Neural cell (in vitro differentiated cells): ENCODE data around the gene MSLN. TPM values are rescaled to one million over a fixed set of nuclear protein-coding genes. Genes with fewer than 3 reads are reported as not detected.
A peak's percentile ranks its signal among the peaks of the same experiment; 100 is the strongest.

Experiments used
- H2AFZ ChIP-seq: fragments of 200-600, 300-800 bp; sonication (generic), shearing (Covaris generic); 2 replicates; pipeline ENCODE4 v1.6.0; 2014; ENCODE audit warnings: low read depth, mild to moderate bottlenecking, antibody characterized with exemption, low read length, moderate library complexity
- H3F3A ChIP-seq: fragments of 200-600 bp; shearing (Covaris generic); 2 replicates; pipeline ENCODE4 v1.6.1; 2016; ENCODE audit warnings: mild to moderate bottlenecking, moderate library complexity, mixed read lengths, antibody characterized with exemption, low read length; ENCODE audit not compliant: insufficient read depth, poor library complexity, severe bottlenecking
- H3K27ac ChIP-seq: fragments of 200-600, 300-800 bp; sonication (generic), shearing (Covaris generic); 2 replicates; pipeline ENCODE4 v1.5.1; 2014; ENCODE audit warnings: mild to moderate bottlenecking, low read length, moderate library complexity
- H3K27me3 ChIP-seq: fragments of 300-800, 200-600 bp; sonication (generic), shearing (Covaris generic); 2 replicates; pipeline ENCODE4 v1.6.0; 2014; ENCODE audit warnings: mild to moderate bottlenecking, low read depth, low read length, moderate library complexity; ENCODE audit not compliant: insufficient read depth
- H3K36me3 ChIP-seq: fragments of 300-800, 200-600 bp; sonication (generic), shearing (Covaris generic); 2 replicates; pipeline ENCODE4 v1.5.1; 2014; ENCODE audit warnings: mild to moderate bottlenecking, antibody characterized with exemption, low read length, moderate library complexity; ENCODE audit not compliant: insufficient read depth
- H3K4me2 ChIP-seq: fragments of 300-800, 200-600 bp; sonication (generic), shearing (Covaris generic); 2 replicates; pipeline ENCODE4 v1.6.0; 2014; ENCODE audit warnings: mild to moderate bottlenecking, low read length
- H3K4me3 ChIP-seq: fragments of 300-800, 200-600 bp; sonication (generic), shearing (Covaris generic); 2 replicates; pipeline ENCODE4 v1.5.1; 2014; ENCODE audit warnings: mild to moderate bottlenecking, low read length, moderate library complexity
- H3K79me2 ChIP-seq: fragments of 200-600 bp; shearing (Covaris generic); replicated peaks from 2 replicates; pipeline ENCODE4 v1.6.0; 2014; ENCODE audit warnings: mild to moderate bottlenecking, low read length, moderate library complexity; ENCODE audit not compliant: insufficient read depth
- H3K9ac ChIP-seq: fragments of 300-800, 200-600 bp; sonication (generic), shearing (Covaris generic); 2 replicates; pipeline ENCODE4 v1.6.1; 2016; ENCODE audit warnings: mild to moderate bottlenecking, low read length, mixed read lengths
- H3K9me2 ChIP-seq: fragments of 200-600 bp; shearing (Covaris generic); 2 replicates; pipeline ENCODE4 v1.6.1; 2016; ENCODE audit warnings: mild to moderate bottlenecking, low read length, mixed read lengths; ENCODE audit not compliant: insufficient read depth
- H3K9me3 ChIP-seq: fragments of 200-600, 300-800 bp; sonication (generic), shearing (Covaris generic); 2 replicates; pipeline ENCODE4 v1.6.1; 2016; ENCODE audit warnings: mild to moderate bottlenecking, mixed run types, low read length, moderate library complexity, mixed read lengths
- H4K20me1 ChIP-seq: fragments of 200-600 bp; shearing (Covaris generic); 2 replicates; pipeline ENCODE4 v1.6.1; 2016; ENCODE audit warnings: mild to moderate bottlenecking, mixed run types; ENCODE audit not compliant: insufficient read depth
- EP300 ChIP-seq: fragments of 450-650 bp; conservative IDR thresholded peaks from 2 replicates; pipeline ENCODE4 v1.6.1; 2014; ENCODE audit warnings: antibody characterized with exemption, mild to moderate bottlenecking, moderate library complexity; ENCODE audit not compliant: poor library complexity, severe bottlenecking
- EZH2 ChIP-seq: fragments of 200-600, 300-800 bp; shearing (Covaris generic), sonication (generic); IDR thresholded peaks from 2 replicates; pipeline ENCODE4 v1.6.1; 2014; ENCODE audit warnings: antibody characterized with exemption, low read length, borderline replicate concordance, mild to moderate bottlenecking; ENCODE audit not compliant: insufficient read depth, poor library complexity, severe bottlenecking
- MXI1 ChIP-seq: fragments of 450-650 bp; conservative IDR thresholded peaks from 2 replicates; pipeline ENCODE4 v1.6.1; 2014; ENCODE audit warnings: antibody characterized with exemption, mild to moderate bottlenecking; ENCODE audit not compliant: poor library complexity, severe bottlenecking
- POLR2AphosphoS5 ChIP-seq: IDR thresholded peaks from 2 replicates; pipeline ENCODE4 v1.6.1; 2012
- RAD21 ChIP-seq: fragments of 450-650 bp; conservative IDR thresholded peaks from 2 replicates; pipeline ENCODE4 v1.6.1; 2014; ENCODE audit warnings: antibody characterized with exemption, mild to moderate bottlenecking, moderate library complexity
- SMC3 ChIP-seq: fragments of 450-650 bp; conservative IDR thresholded peaks from 2 replicates; pipeline ENCODE4 v1.6.1; 2014; ENCODE audit warnings: antibody characterized with exemption, mild to moderate bottlenecking, moderate library complexity; ENCODE audit not compliant: poor library complexity
- TAF1 ChIP-seq: IDR thresholded peaks from 2 replicates; pipeline ENCODE4 v1.6.1; 2012; ENCODE audit warnings: low read depth
- polyA plus RNA-seq: library from polyadenylated mRNA; depleted of rRNA; stranded (reverse); fragments of >200 nt; gene quantifications from 2 replicates; pipeline ENCODE4 v1.2.3, GENCODE V29; 2014
- TF ChIP-seq, protein P1 (sequence below): IDR thresholded peaks from 2 replicates; pipeline ENCODE4 v1.6.1; 2012; ENCODE audit warnings: borderline replicate concordance
- TF ChIP-seq, protein P2 (sequence below): fragments of 450-650 bp; IDR thresholded peaks from 2 replicates; pipeline ENCODE4 v1.5.1; 2014; ENCODE audit warnings: antibody characterized with exemption, mild to moderate bottlenecking, moderate library complexity; ENCODE audit not compliant: poor library complexity, severe bottlenecking

Gene MSLN
- polyA plus RNA-seq, 1 donor from 2014 or later: 0.63 TPM

DNA sequence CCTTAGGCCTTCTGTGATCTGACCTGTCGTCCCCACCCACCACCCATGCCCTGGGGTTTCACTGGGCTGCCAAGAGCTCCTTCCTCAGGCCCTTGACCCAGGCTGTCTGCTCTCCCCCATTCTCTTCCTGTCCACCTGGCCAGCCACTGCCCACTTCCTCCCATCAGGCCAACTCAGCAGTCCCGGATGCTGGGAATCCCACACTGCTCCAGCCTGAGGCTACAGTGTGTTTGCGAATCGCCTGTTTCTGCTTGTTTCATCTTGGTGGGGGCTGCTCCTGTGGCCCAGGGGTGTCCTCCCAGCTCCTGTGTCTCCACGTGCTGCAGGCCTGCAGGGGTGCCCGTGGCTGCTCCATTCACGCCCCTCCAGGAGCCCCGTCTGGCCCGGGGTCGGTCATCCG lies 46.5 kb upstream of the MSLN start:
- Histone ChIP-seq H4K20me1 (no peaks in the 10 kb centered on the region), H3K9me2 (no peaks in the 10 kb centered on the region), H3K79me2 (peaks cover 21% of the 10 kb centered on the region), H3K9ac (no peak overlapping the region), H3K9me3 (no peaks in the 10 kb centered on the region), H3K4me3 (no peak overlapping the region), H3K27me3 (no peaks in the 10 kb centered on the region), H3K27ac (no peak overlapping the region), H3F3A (peaks cover 5% of the 10 kb centered on the region), H3K36me3 (no peaks in the 10 kb centered on the region), H2AFZ (no peak overlapping the region), H3K4me2 (no peak overlapping the region)
- TF ChIP-seq TAF1 (no peak), MXI1 (no peak), EZH2 (no peak), POLR2AphosphoS5 (no peak), SMC3 (no peak), RAD21 (no peak), EP300 (no peak)
- TF ChIP-seq, protein P1, sequence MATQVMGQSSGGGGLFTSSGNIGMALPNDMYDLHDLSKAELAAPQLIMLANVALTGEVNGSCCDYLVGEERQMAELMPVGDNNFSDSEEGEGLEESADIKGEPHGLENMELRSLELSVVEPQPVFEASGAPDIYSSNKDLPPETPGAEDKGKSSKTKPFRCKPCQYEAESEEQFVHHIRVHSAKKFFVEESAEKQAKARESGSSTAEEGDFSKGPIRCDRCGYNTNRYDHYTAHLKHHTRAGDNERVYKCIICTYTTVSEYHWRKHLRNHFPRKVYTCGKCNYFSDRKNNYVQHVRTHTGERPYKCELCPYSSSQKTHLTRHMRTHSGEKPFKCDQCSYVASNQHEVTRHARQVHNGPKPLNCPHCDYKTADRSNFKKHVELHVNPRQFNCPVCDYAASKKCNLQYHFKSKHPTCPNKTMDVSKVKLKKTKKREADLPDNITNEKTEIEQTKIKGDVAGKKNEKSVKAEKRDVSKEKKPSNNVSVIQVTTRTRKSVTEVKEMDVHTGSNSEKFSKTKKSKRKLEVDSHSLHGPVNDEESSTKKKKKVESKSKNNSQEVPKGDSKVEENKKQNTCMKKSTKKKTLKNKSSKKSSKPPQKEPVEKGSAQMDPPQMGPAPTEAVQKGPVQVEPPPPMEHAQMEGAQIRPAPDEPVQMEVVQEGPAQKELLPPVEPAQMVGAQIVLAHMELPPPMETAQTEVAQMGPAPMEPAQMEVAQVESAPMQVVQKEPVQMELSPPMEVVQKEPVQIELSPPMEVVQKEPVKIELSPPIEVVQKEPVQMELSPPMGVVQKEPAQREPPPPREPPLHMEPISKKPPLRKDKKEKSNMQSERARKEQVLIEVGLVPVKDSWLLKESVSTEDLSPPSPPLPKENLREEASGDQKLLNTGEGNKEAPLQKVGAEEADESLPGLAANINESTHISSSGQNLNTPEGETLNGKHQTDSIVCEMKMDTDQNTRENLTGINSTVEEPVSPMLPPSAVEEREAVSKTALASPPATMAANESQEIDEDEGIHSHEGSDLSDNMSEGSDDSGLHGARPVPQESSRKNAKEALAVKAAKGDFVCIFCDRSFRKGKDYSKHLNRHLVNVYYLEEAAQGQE: no peak
- TF ChIP-seq, protein P2, sequence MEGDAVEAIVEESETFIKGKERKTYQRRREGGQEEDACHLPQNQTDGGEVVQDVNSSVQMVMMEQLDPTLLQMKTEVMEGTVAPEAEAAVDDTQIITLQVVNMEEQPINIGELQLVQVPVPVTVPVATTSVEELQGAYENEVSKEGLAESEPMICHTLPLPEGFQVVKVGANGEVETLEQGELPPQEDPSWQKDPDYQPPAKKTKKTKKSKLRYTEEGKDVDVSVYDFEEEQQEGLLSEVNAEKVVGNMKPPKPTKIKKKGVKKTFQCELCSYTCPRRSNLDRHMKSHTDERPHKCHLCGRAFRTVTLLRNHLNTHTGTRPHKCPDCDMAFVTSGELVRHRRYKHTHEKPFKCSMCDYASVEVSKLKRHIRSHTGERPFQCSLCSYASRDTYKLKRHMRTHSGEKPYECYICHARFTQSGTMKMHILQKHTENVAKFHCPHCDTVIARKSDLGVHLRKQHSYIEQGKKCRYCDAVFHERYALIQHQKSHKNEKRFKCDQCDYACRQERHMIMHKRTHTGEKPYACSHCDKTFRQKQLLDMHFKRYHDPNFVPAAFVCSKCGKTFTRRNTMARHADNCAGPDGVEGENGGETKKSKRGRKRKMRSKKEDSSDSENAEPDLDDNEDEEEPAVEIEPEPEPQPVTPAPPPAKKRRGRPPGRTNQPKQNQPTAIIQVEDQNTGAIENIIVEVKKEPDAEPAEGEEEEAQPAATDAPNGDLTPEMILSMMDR: no peak

DNA sequence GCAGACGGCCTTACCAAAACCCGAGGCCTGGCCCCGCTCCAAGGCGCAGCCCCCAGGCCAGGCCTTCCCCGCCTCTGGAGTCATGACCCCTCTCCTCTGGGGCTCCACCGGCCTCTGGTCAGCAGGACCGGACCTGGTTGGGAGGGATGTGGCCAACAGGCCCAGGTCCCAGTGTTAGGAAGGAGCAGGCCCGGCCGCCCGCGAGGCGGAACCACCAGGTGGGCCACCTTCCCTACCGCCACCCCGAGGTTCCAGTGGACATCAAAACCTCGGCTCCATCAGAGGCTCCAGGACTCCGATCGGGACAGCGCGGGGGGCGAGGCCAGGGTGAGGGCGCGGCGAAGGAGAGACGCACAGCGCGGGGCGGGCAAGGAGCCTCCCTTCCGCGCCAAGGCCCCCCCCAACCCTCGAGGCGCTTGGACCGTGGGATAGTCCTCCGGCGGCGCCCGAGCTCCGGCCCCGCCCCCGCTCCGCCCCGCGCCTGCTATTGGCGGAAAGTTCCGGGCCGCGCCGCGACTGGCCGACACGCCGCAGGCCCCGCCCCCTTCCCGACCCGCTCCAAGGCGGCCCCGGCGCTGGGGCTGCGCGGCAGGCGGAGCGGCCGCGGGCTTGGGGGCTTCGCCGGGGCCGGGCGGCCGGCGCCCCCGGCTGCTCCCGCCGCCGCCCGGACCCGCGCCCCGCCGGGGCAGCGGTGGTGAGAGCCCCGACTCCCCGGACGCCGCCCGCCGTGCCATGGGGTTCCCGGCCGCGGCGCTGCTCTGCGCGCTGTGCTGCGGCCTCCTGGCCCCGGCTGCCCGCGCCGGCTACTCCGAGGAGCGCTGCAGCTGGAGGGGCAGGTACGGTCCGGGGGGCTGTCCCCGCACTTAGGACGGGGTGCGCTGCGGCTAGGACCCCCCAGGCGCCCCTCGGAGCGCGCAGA lies 45.7 kb upstream of the MSLN start, which contains the start of gene METRN:
Gene METRN (plus strand): TSS at position 561 of the 919 bp plus-strand sequence. CDS start 172 bp downstream, at position 733.
- Histone ChIP-seq H3K4me2 (peak within 1 kb of the TSS; percentile 59), H3K79me2 (peaks cover 21% of the 10 kb centered on the region), H4K20me1 (no peaks in the 10 kb centered on the region), H3K9ac (peak within 1 kb of the TSS; percentile 51), H3K36me3 (no peaks in the 10 kb centered on the region), H3K27me3 (no peaks in the 10 kb centered on the region), H3K4me3 (peak within 1 kb of the TSS; percentile 61), H3K27ac (peak within 1 kb of the TSS; percentile 58), H3K9me3 (no peaks in the 10 kb centered on the region), H3K9me2 (no peaks in the 10 kb centered on the region), H3F3A (peaks cover 5% of the 10 kb centered on the region), H2AFZ (no peak within 1 kb of the TSS)
- TF ChIP-seq MXI1: peak; percentile 8
- TF ChIP-seq, protein P2: no peak
